NCI-H82 treated with DMSO at 0.1 percent for 48 hours (cell line): ENCODE results near the gene SEMA4D.

Experiments used
- DNase-seq: peaks from one replicate; lab custom pipeline; 2025; ENCODE audit not compliant: unreplicated experiment; lab: John Stamatoyannopoulos, UW

SEMA4D gene

GRCh38 chr9:89448381-89448780, 49.5 kb downstream of the SEMA4D start:
- DNase-seq = no peak

- DNase-seq = no peak
Observed at GRCh38 chr9:89447416-89447815, 50.5 kb downstream of the SEMA4D start.

GRCh38 chr9:89446961-89447310, 51.0 kb downstream of the SEMA4D start:
- DNase-seq = no peak

GRCh38 chr9:89446261-89446960, 51.5 kb downstream of the SEMA4D start:
- DNase-seq = no peak

- DNase-seq = no peak
Observed at GRCh38 chr9:89445801-89446251, 52.1 kb downstream of the SEMA4D start.

GRCh38 chr9:89444925-89445765, 52.8 kb downstream of the SEMA4D start:
- no peak for DNase-seq

- DNase-seq = no peak
Observed at GRCh38 chr9:89444274-89444673, 53.6 kb downstream of the SEMA4D start.

- no peak for DNase-seq
Observed at GRCh38 chr9:89442981-89443814, 54.7 kb downstream of the SEMA4D start.

GRCh38 chr9:89442501-89442978, 55.4 kb downstream of the SEMA4D start:
- no peak for DNase-seq

- DNase-seq = no peak
Observed at GRCh38 chr9:89441986-89442385, 55.9 kb downstream of the SEMA4D start.

- no peak for DNase-seq
Observed at GRCh38 chr9:89441655-89441970, 56.3 kb downstream of the SEMA4D start.

- DNase-seq = no peak
Observed at GRCh38 chr9:89440951-89441654, 56.8 kb downstream of the SEMA4D start.

- no peak for DNase-seq
Observed at GRCh38 chr9:89440548-89440947, 57.4 kb downstream of the SEMA4D start.

GRCh38 chr9:89440046-89440445, 57.9 kb downstream of the SEMA4D start:
- no peak for DNase-seq

- DNase-seq = no peak
Observed at GRCh38 chr9:89439571-89439970, 58.3 kb downstream of the SEMA4D start.

- no peak for DNase-seq
Observed at GRCh38 chr9:89438194-89438593, 59.7 kb downstream of the SEMA4D start.

GRCh38 chr9:89437772-89438171, 60.1 kb downstream of the SEMA4D start:
- DNase-seq = no peak

GRCh38 chr9:89436963-89437625, 60.8 kb downstream of the SEMA4D start:
- DNase-seq = no peak

GRCh38 chr9:89436326-89436725, 61.6 kb downstream of the SEMA4D start:
- no peak for DNase-seq

- DNase-seq = no peak
Observed at GRCh38 chr9:89435071-89435823, 62.7 kb downstream of the SEMA4D start.
